ENCODE measurements around the gene BECN2.

The BECN2 gene, protein sequence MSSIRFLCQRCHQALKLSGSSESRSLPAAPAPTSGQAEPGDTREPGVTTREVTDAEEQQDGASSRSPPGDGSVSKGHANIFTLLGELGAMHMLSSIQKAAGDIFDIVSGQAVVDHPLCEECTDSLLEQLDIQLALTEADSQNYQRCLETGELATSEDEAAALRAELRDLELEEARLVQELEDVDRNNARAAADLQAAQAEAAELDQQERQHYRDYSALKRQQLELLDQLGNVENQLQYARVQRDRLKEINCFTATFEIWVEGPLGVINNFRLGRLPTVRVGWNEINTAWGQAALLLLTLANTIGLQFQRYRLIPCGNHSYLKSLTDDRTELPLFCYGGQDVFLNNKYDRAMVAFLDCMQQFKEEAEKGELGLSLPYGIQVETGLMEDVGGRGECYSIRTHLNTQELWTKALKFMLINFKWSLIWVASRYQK

DNA sequence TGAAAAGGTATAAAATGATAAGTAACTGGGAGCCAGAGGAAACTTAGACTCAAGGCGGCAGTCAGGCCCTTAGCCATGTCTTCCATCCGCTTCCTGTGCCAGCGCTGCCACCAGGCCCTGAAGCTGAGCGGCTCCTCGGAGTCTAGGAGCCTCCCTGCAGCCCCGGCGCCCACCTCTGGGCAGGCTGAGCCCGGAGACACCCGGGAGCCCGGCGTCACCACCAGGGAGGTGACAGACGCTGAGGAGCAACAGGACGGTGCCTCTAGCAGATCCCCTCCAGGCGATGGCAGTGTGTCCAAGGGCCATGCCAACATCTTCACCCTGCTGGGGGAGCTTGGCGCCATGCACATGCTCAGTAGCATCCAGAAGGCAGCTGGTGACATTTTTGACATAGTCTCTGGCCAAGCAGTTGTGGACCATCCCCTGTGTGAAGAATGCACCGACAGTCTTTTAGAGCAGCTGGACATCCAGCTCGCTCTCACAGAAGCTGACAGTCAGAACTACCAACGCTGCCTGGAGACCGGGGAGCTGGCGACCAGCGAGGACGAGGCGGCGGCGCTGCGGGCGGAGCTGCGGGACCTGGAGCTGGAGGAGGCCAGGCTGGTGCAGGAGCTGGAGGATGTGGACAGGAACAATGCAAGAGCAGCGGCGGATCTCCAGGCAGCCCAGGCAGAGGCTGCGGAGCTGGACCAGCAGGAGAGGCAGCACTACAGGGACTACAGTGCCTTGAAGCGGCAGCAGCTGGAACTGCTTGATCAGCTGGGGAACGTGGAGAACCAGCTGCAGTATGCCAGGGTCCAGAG, at the start of gene BECN2:
TSS of gene BECN2 (plus strand) at position 76 of the 803 bp plus-strand sequence. CDS start at position 76, 0 bp downstream.
- DNase-seq = no peak

DNA sequence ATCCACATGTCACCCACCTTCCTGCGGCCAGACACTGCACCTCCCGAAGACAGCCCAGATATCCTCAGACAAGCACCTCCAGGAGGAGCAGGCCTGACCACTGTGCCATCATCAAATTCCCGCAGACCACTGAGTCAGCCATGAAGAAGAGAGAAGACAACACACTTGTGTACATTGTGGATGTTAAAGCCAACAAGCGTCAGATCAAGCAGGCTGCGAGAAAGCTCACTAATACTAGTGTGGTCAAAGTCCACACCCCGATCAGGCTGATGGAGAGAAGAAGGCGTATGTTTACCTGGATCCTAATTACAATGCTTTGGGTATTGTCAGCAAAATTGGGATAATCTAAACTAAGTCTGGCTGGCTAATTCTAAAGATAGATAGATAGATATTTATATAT, 41.4 kb upstream of the BECN2 start:
- DNase-seq = no peak

DNA sequence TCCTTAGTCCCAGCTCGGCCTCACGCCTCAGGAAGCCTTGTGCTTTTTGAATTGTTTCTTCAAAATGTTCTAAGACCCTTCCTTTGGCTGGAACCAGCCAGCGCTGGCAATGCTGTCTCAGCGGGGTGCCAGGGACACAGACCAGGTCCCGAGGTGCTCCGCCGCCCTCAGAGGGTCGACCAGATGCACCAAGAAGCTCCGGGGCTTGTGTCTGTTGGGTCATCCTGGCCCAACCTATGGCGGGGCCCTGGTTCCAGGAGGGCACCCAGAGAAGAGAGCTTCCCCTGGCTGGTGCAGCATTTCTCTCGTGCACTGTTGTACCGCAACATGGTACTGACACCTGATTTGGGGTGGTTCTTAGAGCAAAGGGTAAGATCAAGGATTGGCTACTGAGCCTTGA, 40.1 kb upstream of the BECN2 start:
- DNase-seq = no peak

DNA sequence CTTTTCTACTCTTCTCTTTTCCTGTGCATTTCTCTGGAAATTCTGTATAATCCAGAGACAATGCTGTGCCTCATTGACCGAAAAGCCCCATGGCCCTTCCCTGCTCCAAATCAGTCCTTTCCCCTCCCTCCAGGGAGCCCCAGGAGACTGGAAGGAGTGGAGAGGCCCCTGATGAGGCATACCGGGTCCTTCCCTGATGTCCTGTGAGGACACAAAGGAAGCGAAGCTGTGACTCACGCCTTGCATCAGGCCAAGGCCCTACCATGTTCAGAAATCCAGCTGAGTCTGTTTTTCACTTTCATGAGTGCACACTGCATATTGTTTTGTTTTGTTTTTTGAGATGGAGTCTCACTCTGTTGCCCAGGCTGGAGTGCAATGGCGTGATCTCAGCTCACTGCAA, 38.7 kb upstream of the BECN2 start:
- DNase-seq = no peak

DNA sequence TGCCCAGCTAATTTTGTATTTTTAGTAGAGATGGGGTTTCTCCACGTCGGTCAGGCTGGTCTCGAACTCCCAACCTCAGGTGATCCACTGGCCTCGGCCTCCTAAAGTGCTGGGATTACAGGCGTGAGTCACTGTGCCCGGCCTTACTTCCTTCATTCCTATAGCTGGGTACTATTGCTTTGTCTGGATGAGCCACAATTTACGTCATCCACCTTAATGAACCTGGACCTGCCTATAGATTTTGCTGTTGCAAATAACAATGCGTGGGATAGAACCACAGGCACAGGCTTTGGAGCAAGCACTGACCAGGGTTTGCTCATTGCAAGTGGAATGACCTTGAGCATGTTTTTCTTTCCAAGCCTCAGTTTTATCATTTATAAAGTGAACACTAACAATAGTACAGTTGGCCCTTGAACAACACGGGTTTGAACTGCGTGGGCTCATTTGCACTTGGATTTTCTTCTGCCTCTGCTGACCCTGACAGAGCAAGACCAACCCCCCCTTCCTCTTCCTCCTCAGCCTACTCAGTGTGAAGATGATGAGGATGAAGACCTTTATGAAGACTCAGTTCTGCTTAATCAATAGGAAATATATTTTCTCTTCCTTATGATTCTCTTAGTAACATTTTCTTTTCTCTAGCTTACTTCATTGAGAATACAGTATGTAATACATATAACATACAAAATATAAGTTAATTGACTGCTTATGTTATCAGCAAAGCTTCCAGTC, 33.3 kb upstream of the BECN2 start:
- DNase-seq = no peak

DNA sequence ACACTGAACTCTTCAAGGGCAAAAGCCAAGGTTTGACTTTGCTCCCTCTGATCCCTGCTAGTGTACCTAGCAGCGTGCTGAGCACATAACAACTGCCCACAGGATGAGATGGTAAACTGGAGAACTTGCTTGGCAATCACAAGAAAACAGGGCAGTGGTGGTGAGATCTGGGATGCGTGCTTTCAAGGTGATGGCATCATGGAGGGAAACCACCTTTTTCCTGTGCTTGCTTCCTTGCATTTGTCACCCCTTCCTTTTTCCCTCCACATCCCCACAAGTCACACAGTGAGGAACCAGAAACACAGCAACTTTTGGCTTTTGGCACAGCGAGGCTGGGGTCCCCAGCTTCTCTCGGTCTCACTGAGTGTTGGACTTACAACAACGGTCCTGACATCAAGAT, 31.4 kb upstream of the BECN2 start:
- DNase-seq = no peak

DNA sequence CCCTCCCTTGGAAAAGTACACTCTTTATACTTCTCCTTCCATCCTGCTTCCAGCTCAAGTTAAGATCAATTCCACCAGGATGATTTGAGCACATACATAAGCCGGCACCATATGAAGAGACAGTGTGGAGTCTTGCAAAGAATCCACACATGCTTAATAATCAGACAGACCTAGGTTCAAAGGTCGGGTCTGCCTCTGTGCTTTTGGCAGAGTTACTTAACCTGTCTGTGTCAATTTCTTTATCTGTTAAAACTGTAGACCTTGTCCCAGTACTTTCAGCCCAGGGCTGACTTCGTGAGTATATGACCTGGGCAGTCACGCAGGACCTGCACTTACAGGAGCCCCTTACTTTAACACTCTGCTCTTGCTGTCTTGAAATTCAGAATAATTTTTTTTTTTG, 30.2 kb upstream of the BECN2 start:
- DNase-seq = no peak

DNA sequence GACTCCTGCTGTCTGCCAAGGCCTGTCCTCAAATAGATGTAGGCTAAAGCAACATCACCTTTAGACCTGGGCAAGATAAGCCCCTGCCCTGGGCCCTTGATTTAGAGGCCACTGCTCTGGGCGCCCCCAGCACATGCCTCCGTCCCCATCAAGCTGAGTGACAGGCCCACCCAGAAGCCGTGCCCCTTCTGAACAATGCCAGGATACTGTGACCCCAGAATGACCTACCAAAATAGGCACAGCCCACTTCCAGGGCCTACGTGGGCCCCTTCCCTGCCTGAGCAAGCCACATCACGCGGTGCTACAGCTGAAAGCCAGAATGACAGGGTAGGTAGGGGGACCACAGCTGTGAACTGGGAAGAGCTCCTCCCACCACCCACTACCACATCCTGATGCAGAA, 24.7 kb upstream of the BECN2 start:
- peak; percentile 85 for DNase-seq

DNA sequence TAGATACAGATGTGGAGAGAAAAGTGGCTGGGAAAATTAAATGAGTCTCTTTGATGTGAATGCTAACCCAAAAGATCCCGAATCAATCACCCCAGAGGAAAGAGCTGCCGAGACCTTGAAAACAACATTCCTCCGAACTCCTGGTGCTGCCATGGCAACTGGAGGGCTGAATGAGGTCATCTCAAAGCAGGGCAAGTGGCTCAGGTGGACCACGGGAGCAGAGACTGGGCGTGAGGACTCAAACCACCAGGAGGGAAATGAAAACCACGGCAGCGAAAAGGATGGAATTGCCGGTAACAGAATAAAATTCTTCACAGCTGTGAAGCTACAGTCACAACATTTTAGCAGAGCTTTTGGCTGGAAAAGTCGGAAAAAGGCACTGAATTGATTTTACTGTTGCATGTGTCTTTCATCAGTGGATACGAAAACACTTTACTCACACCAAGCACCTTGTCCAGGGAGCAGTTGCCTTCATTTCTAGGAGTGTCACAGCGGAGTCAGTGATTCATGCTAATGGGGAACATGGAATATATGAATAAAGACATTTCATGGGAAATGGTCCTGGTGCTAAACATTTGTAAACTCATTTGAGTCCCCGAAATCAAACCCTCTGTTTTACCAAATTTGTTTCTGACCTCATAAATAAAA, 23.2 kb upstream of the BECN2 start:
- peak; percentile 90 for DNase-seq

DNA sequence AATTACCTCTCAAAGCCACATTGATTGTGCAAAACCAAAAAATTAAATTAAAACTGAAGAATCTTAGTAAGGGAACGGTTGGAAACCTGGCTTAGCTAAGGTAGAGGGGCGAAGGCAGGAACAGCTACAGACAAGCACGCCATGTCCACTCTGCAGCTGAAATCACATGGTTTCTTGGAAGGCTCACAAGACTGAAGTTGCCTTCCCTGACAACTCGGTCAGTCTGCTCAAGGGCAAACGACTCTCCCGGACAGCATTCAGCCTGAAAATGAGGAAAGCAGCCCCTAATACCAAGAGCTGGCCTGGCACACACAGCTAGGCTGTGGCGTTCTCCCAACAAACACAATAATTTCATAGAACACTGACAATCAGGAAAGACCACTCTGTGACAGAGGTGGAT, 22.7 kb upstream of the BECN2 start:
- DNase-seq = peak; percentile 27

DNA sequence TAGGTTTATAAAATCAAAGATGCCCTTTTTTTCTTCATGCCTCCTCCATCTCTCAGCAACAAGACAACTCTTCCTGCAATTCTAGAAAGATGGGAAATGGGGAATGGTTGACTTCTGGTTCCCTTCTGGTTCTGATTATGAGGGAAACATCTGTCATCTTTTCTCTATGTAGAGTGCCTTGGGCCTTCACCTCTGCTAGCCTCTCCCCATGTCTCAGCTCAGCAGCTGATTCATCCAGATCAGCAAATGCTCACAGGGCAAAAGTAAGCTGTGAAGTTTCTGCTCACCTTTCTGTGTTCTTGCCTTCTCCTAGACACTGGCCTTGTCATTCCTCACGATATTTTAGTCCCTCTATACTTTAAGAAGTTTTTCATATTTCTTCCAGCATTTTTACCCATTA, 17.8 kb upstream of the BECN2 start:
- no peak for DNase-seq

DNA sequence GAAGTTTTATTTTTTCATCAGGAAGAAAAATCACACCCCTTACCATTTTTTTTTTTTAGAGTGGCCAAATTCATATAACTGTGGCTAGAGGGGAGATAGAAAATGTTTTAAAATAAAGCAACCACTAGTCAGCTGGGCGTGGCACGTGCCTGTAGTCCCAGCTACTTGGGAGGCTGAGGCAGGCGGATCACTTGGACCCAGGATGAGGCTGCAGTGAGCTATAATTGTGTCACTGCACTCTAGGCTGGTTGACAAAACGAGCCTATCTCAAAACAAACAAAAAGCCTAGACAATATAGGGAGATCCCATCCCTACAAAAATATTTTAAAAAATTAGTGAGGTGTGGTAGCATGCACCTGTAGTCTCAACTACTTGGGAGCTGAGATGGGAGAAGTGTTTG, 14.8 kb upstream of the BECN2 start:
- DNase-seq = no peak

DNA sequence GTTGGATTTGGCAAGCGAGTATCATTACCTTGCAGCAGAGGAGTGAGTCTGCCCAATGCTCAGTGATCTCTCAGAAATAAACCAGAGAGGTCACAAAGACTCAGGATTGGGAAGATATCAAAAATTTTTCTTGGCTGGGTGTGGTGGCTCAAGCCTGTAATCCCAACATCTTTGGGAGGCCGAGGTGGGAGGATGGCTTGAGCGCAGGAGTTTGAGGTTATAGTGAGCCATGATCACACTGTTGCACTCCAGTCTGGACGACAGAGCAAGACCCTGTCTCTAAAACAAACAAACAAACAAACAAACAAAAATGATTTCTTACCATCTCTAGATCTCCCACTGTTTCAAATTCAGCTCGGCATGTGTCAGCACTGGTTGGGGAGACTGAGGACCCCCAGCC, 13.3 kb upstream of the BECN2 start:
- no peak for DNase-seq

DNA sequence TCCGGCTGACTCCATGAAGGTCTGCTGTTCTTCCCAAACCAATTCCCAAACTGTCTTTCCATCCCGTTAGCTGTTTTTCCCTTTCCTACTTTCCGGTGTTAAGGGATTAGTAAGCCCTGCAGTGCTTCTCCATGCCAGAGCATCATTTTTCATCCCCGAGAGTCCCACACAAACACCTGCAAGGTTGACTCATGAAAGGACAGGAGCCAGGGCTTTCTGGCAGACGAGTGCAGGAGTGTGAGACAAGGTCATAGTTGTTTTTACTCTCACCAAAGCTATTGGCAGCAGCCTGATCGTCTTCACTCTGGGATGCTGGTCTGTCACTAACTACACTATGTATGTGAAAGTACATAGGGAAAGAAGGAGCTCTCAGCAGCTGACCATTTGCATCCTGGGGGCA, 10.2 kb upstream of the BECN2 start:
- DNase-seq = no peak

DNA sequence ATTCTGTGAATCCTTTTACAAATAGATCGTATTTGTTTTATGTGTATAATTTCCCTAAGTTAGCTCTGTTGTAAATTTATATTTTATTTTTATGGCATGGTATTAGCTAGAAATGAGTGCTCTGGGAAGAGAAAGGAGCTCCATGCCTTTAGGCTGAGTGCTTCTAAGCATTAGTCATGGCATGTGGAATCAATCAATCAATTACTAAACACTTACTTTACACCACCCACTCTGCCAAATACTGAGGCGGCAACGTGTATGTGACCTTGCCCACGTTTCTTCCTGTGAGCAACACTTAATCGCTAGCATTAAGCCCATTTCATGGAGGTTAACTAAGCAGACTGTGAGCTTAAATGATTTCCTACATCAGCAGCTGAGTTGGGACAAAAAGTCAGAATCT, 7.2 kb upstream of the BECN2 start:
- DNase-seq = peak; percentile 59

DNA sequence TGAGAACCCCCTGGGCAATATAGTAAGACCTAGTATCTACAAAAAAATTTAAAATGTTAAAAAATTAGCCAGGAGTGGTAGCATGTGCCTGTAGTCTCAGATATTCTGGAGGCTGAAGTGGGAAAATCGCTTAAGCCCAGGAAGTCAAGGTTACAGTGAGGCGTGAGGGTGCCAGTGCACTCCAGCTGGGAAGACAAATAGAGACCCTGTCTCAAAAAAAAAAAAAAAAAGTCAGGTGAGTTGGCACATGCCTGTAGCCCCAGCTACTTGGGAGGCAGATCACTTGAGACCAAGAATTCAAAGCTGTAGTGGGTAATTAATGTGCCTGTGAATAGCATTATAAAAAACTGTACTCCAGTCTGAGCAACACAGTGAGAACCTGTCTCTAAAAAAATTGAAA, 4.6 kb downstream of the BECN2 start:
- no peak for DNase-seq

DNA sequence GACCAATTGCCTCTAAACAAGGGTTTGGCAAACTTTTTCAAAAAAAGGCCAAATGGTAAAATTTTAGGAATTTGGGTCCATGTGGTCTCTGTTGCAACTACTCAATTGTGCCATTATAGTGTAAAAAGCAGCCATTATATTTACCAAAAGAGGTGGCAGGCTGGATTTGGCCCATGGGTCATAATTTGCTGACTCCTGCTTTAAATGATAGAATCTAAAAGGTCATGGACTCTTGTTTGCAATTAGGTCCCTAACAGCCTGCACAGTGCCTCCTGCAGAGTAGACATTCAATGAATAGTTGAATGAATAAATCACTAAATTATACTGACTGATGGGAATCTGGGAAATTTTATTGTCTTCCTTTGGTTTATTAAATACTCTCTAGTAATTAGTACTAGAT, 6.2 kb downstream of the BECN2 start:
- no peak for DNase-seq

DNA sequence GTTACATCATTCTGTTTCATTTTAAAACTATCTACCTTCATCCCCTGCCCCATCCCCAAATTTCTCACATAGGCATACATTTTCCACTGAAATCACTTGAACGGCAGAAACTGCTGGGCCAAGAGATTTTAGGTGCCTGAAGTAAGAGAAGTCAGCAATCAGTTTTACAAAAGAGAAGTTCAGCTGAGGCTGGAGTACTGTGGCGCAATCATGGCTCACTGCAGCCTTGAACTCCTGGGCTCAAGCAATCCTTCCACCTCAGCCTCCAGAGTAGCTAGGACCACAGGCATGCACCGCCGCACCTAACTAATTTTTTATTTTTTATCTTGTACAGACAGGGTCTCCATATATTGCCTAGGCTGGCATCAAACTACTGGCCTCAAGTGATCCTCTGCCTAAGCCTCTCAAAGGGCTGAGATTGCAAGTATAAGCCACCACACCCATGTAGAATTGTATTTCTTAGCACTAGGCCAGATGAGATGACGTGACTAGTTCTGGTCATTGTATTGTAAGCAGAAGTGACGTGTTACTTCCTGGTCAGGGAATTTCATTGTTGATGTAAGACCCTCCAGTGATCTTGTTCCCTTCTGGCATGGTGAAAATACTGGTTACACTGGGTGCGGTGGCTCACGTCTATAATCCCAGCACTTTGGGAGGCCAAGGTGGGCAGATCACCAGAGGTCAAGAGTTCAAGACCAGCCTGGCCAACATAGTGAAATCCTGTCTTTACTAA, 7.1 kb downstream of the BECN2 start:
- DNase-seq = no peak

DNA sequence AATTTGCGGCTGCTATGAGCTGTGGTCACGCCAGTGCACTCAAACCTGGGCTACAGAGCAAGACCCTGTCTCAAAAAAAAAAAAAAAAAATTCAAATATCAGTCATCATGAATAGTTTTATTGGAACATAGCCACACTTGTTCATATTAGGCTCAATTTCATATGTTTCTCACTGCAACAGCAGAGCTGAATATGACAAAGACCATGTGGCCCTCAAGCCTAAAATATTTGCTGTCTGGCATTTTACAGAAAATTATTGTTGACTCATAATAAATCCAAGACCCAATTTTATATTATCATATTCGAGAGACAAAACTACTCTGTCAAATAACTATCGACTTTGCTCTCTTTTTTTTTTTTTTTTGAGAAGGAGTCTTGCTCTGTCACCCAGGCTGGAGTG, 11.0 kb downstream of the BECN2 start:
- DNase-seq = no peak

DNA sequence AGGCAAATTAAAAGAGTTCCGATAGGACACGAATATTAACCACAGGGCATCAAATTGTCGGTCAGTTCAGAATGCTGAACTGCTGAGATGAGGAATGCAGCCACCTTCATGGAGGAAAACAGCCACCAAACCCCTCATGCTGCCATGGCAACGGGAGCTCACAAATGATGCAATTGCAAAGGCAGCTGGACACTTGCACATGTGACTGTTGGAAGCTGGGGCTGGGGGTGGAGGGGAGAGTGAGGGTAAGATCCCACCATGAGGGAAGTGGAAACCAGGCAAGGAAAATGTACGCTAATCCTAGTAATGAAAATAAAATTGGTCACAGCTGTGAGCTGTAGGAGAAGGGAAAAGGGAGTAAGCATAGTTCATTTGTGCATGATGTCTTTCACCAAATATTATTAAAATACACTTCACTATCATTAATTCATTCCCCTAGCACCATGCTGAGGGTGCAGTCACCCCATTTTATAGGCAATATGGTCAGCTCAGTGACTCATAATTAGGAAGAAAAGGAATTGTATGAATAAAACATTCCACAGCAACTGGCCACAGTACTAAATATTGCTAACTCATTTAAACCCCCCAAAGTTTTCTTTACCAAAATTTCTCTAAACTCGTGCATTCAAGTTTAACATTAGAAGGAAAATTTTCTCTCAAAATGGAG, 15.3 kb downstream of the BECN2 start:
- DNase-seq = peak; percentile 91

DNA sequence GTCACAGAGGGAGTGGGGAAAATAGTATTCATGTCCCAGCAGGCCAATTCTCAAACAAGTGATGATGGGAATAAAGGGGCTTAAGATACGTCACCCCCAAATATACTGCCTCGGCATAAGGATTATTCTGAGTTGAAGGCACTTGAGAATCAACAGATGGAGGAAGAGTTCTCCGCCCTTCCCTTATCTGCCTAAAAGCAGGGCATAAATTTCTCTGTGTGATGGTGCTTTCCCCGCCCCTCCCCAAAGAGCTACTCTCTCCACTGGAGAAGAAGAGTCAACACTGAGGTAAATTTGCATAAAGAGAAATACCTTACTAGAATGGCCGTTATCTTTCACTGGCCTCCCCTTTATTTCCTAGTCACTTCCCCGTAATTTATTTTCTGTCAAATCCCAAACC, 18.7 kb downstream of the BECN2 start:
- no peak for DNase-seq

DNA sequence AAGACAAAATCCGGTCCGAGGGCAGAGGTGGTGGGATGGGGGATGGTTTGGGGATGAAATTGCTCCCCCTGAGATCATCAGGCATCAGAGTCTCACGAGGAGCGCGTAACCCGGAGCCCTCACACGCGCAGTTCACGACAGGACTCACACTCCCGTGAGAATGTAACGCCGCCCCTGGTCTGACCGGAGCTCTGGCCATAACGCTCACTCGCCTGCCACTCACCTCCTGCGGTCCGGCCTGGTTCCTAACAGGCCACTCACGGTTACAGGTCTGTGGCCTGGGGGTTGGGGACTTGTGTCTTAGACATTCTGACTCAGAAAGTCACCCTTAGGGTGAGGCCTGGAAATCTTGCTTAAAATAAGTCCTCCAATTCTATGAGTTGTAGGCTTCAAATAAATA, 21.5 kb downstream of the BECN2 start:
- no peak for DNase-seq

Measured in eye (tissue), 1 donor.